Aorta (tissue), 5 donors: ENCODE measurements around the gene GDF15. TPM values are rescaled to one million over a fixed set of nuclear protein-coding genes. Genes with fewer than 3 reads are reported as not detected.
"Not testable (repeated sequence)": the region's sequence is repeated elsewhere in the genome, so short reads cannot be mapped to it uniquely, and the experiment has no call there.

Source experiments
- ATAC-seq: fragments of 200-7000 bp; cut with Tn5 transposase; one replicate; pipeline ENCODE4 v1.9.1; 2022; ENCODE audit warnings: moderate library complexity; ENCODE audit not compliant: low FRiP score
- DNase-seq, 2 donors: peaks; one replicate each; pipeline ENCODE4 v3.0.0-alpha.2; 2020
- H3K27ac ChIP-seq, 2 donors: one replicate each; pipeline ENCODE4 v1.5.1; 2013; ENCODE audit warnings: low read length in 2 of 2, mild to moderate bottlenecking in 2 of 2, moderate library complexity in 2 of 2, control low read depth in 1 of 2, inconsistent platforms in 1 of 2, low read depth in 1 of 2
- H3K27me3 ChIP-seq, 2 donors: one replicate each; pipeline ENCODE4 v1.6.1; 2013; ENCODE audit warnings: control low read depth in 1 of 2, low read length in 1 of 2, mild to moderate bottlenecking in 1 of 2, moderate library complexity in 1 of 2; ENCODE audit not compliant: insufficient read depth in 2 of 2, control insufficient read depth in 1 of 2
- H3K36me3 ChIP-seq, 2 donors: one replicate each; pipeline ENCODE4 v1.6.1; 2013; ENCODE audit warnings: control low read depth in 1 of 2, low read length in 1 of 2, mild to moderate bottlenecking in 1 of 2; ENCODE audit not compliant: insufficient read depth in 2 of 2, control insufficient read depth in 1 of 2
- H3K4me1 ChIP-seq, 2 donors: one replicate each; pipeline ENCODE4 v1.6.1; 2013; ENCODE audit warnings: low read length in 2 of 2, control low read depth in 1 of 2, mild to moderate bottlenecking in 1 of 2, moderate library complexity in 1 of 2; ENCODE audit not compliant: insufficient read depth in 2 of 2, control insufficient read depth in 1 of 2
- H3K4me3 ChIP-seq, 2 donors: one replicate each; pipeline ENCODE4 v1.5.1; 2013; ENCODE audit warnings: low read length in 2 of 2, control low read depth in 1 of 2, mild to moderate bottlenecking in 1 of 2
- H3K9me3 ChIP-seq: one replicate; pipeline ENCODE4 v1.6.1; 2013; ENCODE audit warnings: mild to moderate bottlenecking, low read length; ENCODE audit not compliant: control insufficient read depth
- WGBS, 2 donors: extraction: QIAGEN DNeasy Blood & Tissue Kit; methylation state at CpG; one replicate each; pipeline ENCODE4 v1.1.7; 2013; 5-methylcytosine and 5-hydroxymethylcytosine counted together
- intact Hi-C, 2 donors: fragments of 100-400 bp; cut with DNase I; formaldehyde crosslinking; loops; one replicate each; pipeline versions ENCODE4 v1.14.2 to v1.15.0; 2022
- polyA plus RNA-seq, 2 donors: library from polyadenylated mRNA; stranded (reverse); fragments of 200-250 nt; gene quantifications; one replicate each; pipeline ENCODE4 v1.2.3, GENCODE V29; 2013
- total RNA-seq, 2 donors: library from RNA; stranded (reverse); fragmentation: NEBNext Ultra II Directional; extraction: Animal tissue kit (Norgen Biotek cat#: 25700); gene quantifications; one replicate each; pipeline ENCODE4 v1.2.1, GENCODE V29; 2021
- donor health status: healthy with polysubstance abuse.
- donor health status: Bipolar disorder and iron deficiency.
- donor health status: DM: no; HTN: no; CAD: no.
- donor health status: DM: no; HTN: no; CAD: no.
- donor health status: DM: yes; HTN: yes; CAD: no.

Gene GDF15
- total and polyA plus RNA-seq, 4 donors, result 2.8 to 9.8 (median 3.7) TPM

GRCh38 chr19:18392417-18392816, 6.5 kb downstream of the GDF15 start:
- intact Hi-C loops, result no loop called here
- no peaks in the 10 kb centered on the region for H3K27me3 ChIP-seq
- H3K4me3 ChIP-seq, result no peak overlapping the region
- 51% methylated on average over 11 of the region's 11 CpGs for WGBS, 2 donors
- H3K4me1 ChIP-seq, result no peaks in the 10 kb centered on the region
- ATAC-seq, result no peak
- peak in 1 of 2 donors; percentile 82 for DNase-seq
- no peaks in the 10 kb centered on the region for H3K36me3 ChIP-seq
- no peaks in the 10 kb centered on the region for H3K9me3 ChIP-seq
- no peak overlapping the region for H3K27ac ChIP-seq

- Histone ChIP-seq H3K4me3 (no peak overlapping the region), H3K36me3 (no peaks in the 10 kb centered on the region), H3K27ac (no peak overlapping the region), H3K4me1 (no peaks in the 10 kb centered on the region), H3K9me3 (no peaks in the 10 kb centered on the region), H3K27me3 (no peaks in the 10 kb centered on the region)
- WGBS, 2 donors, result 78 to 83% methylated on average over 5 of the region's 5 CpGs
- intact Hi-C loops, result no loop called here
- DNase-seq, result no peak
- no peak for ATAC-seq
Observed at GRCh38 chr19:18392926-18393325, 7.0 kb downstream of the GDF15 start.

- intact Hi-C loops, result no loop called here
- no peak overlapping the region for H3K27ac ChIP-seq
Observed at GRCh38 chr19:18393836-18394235, 7.9 kb downstream of the GDF15 start.

GRCh38 chr19:18396471-18397241, 10.7 kb downstream of the GDF15 start:
- Histone ChIP-seq H3K27ac (no peak overlapping the region), H3K9me3 (no peaks in the 10 kb centered on the region), H3K36me3 (no peaks in the 10 kb centered on the region), H3K27me3 (no peaks in the 10 kb centered on the region), H3K4me3 (no peak overlapping the region), H3K4me1 (no peaks in the 10 kb centered on the region)
- intact Hi-C loops, result no loop called here
- ATAC-seq (no peak), DNase-seq (no peak)
- 60 to 64% methylated on average over 37 of the region's 37 CpGs for WGBS, 2 donors

More at GRCh38 chr19:18393836-18394235, 7.9 kb downstream of the GDF15 start:
- no peaks in the 10 kb centered on the region for H3K9me3 ChIP-seq
- no peaks in the 10 kb centered on the region for H3K4me1 ChIP-seq
- no peaks in the 10 kb centered on the region for H3K27me3 ChIP-seq
- no peak for ATAC-seq
- WGBS, 2 donors, result 66 to 67% methylated on average over 7 of the region's 7 CpGs
- DNase-seq, result peak in 1 of 2 donors; percentile 75
- H3K36me3 ChIP-seq, result no peaks in the 10 kb centered on the region
- H3K4me3 ChIP-seq, result no peak overlapping the region

- Histone ChIP-seq H3K9me3 (no peaks in the 10 kb centered on the region), H3K27ac (no peak within 1 kb of the TSS), H3K4me3 (no peak within 1 kb of the TSS), H3K27me3 (no peaks in the 10 kb centered on the region), H3K4me1 (no peaks in the 10 kb centered on the region), H3K36me3 (no peaks in the 10 kb centered on the region)
- 20 to 21% methylated on average over 33 of the region's 33 CpGs for WGBS, 2 donors
- ATAC-seq, result peak; percentile 63
- intact Hi-C loops, result no loop called here
- DNase-seq, result peak in 1 of 2 donors; percentile 84
Observed at GRCh38 chr19:18397242-18398202, 11.6 kb downstream of the GDF15 start, which contains the start of gene LRRC25. Gene LRRC25, minus strand, starts transcription at chr19:18397622. Its CDS starts 659 bp downstream, at chr19:18396963.

- intact Hi-C loops, result no loop called here
- no peaks in the 10 kb centered on the region for H3K4me1 ChIP-seq
- no peaks in the 10 kb centered on the region for H3K9me3 ChIP-seq
- ATAC-seq (no peak), DNase-seq (peak in 1 of 2 donors; percentile 81)
- 39% methylated on average over 6 of the region's 6 CpGs for WGBS, 2 donors
- no peak overlapping the region for H3K27ac ChIP-seq
- no peaks in the 10 kb centered on the region for H3K27me3 ChIP-seq
- H3K4me3 ChIP-seq, result no peak overlapping the region
- H3K36me3 ChIP-seq, result no peaks in the 10 kb centered on the region
Observed at GRCh38 chr19:18399008-18399407, 13.1 kb downstream of the GDF15 start.

GRCh38 chr19:18401580-18402112, 15.7 kb downstream of the GDF15 start:
- intact Hi-C loops, result no loop called here
- Histone ChIP-seq H3K27ac (no peak overlapping the region), H3K4me3 (no peak overlapping the region), H3K36me3 (no peaks in the 10 kb centered on the region), H3K27me3 (no peaks in the 10 kb centered on the region), H3K9me3 (no peaks in the 10 kb centered on the region), H3K4me1 (no peaks in the 10 kb centered on the region)
- peak; percentile 39 for ATAC-seq
- WGBS, 2 donors, result 57 to 63% methylated on average over 7 of the region's 7 CpGs
- peak in 1 of 2 donors; percentile 91 for DNase-seq

GRCh38 chr19:18402455-18403248, 16.7 kb downstream of the GDF15 start:
- H3K9me3 ChIP-seq, H3K27ac ChIP-seq, H3K4me3 ChIP-seq, DNase-seq, H3K27me3 ChIP-seq, ATAC-seq, intact Hi-C loops, H3K4me1 ChIP-seq, H3K36me3 ChIP-seq: not testable (repeated sequence)
- WGBS, 2 donors, result 82% methylated on average over 18 of the region's 18 CpGs
